Gastrocnemius medialis (tissue), 4 donors: ENCODE data around the gene ASB16.

ENCODE experiments used
- POLR2A ChIP-seq, 2 donors: fragments of 450-650 bp; IDR thresholded peaks; one replicate each; pipeline ENCODE4 v1.6.1; 2017; ENCODE audit warnings: antibody characterized with exemption in 2 of 2, mild to moderate bottlenecking in 2 of 2, moderate library complexity in 2 of 2
- TF ChIP-seq, protein P1 (sequence below), 5 experiments: fragments of 450-650 bp in 3 of 5; fragments of 200-600 bp in 2 of 5; sonication (generic) in 2 of 5; IDR thresholded peaks in 4 of 5; conservative IDR thresholded peaks in 1 of 5; 1 replicate in 4 of 5; 2 replicates in 1 of 5; pipeline ENCODE4 v1.5.1; 2016 to 2019; ENCODE audit warnings: antibody characterized with exemption in 5 of 5, mild to moderate bottlenecking in 3 of 5, moderate library complexity in 3 of 5

DNA sequence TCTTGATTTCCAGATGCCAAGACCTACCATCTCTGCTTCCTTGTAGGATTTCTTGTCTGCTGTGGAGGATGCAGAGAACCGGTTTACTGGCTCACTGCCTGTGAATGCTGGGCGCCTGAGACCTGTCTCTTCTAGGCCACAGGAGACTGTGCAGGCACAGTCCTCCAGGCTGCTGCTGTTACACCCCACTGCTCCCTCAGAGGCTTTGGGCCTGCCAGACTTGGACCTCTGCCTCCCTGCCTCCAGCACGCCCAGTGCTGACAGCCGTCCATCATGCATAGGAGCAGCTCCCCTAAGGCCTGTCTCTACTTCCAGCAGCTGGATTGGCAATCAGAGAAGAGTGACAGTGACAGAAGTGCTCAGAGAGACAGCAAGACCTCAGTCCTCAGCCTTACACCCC, 22.7 kb upstream of the ASB16 start:
- TF ChIP-seq, protein P1, sequence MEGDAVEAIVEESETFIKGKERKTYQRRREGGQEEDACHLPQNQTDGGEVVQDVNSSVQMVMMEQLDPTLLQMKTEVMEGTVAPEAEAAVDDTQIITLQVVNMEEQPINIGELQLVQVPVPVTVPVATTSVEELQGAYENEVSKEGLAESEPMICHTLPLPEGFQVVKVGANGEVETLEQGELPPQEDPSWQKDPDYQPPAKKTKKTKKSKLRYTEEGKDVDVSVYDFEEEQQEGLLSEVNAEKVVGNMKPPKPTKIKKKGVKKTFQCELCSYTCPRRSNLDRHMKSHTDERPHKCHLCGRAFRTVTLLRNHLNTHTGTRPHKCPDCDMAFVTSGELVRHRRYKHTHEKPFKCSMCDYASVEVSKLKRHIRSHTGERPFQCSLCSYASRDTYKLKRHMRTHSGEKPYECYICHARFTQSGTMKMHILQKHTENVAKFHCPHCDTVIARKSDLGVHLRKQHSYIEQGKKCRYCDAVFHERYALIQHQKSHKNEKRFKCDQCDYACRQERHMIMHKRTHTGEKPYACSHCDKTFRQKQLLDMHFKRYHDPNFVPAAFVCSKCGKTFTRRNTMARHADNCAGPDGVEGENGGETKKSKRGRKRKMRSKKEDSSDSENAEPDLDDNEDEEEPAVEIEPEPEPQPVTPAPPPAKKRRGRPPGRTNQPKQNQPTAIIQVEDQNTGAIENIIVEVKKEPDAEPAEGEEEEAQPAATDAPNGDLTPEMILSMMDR (IDR thresholded peaks at IDR 0.05 in 4 of 5, conservative IDR thresholded peaks at IDR 0.05 in 1 of 5), result no peak
- no peak for TF ChIP-seq POLR2A (IDR thresholded peaks at IDR 0.05)
